Activated naive CD4-positive, alpha-beta T cell treated with anti-CD3 and anti-CD28 coated beads, Interleukin-2, amount 10 ng/mL, durations not matched to agents 7 days and 5 days (primary cell): ENCODE data around the gene RYR1.
A peak's percentile ranks its signal among the peaks of the same experiment; 100 is the strongest.

ENCODE experiments used
- CTCF ChIA-PET: fragments of 350-600 bp; sonication (Branson Sonifier 250); formaldehyde crosslinking; loops from one replicate; lab custom pipeline; 2021; ENCODE audit warnings: antibody characterized with exemption; lab: Charles Lee
- DNase-seq: peaks from one replicate; pipeline ENCODE4 v3.0.0-alpha.2; 2020
- H3K27ac Mint-ChIP-seq: one replicate; pipeline ENCODE4 v1.8.0; 2021; ENCODE audit warnings: mild to moderate bottlenecking, moderate library complexity, mixed read lengths
- H3K27me3 Mint-ChIP-seq: one replicate; pipeline ENCODE4 v1.8.0; 2021; ENCODE audit warnings: mild to moderate bottlenecking, mixed read lengths
- H3K36me3 Mint-ChIP-seq: one replicate; pipeline ENCODE4 v1.8.0; 2021; ENCODE audit warnings: mixed read lengths
- H3K4me1 Mint-ChIP-seq: one replicate; pipeline ENCODE4 v1.8.0; 2021; ENCODE audit warnings: mixed read lengths
- H3K4me3 Mint-ChIP-seq: one replicate; pipeline ENCODE4 v1.8.0; 2021; ENCODE audit warnings: mild to moderate bottlenecking, moderate library complexity, mixed read lengths
- H3K9me3 Mint-ChIP-seq: one replicate; pipeline ENCODE4 v1.8.0; 2021; ENCODE audit warnings: mixed read lengths

RYR1 gene

GRCh38 chr19:38444026-38444425, 10.5 kb downstream of the RYR1 start:
- Mint-ChIP-seq H3K4me1 (no peaks in the 10 kb centered on the region), H3K27me3 (peaks cover 26% of the 10 kb centered on the region), H3K4me3 (no peak overlapping the region), H3K36me3 (no peaks in the 10 kb centered on the region), H3K9me3 (no peaks in the 10 kb centered on the region), H3K27ac (no peak overlapping the region)
- CTCF ChIA-PET, result no interaction called here
- DNase-seq, result no peak

GRCh38 chr19:38445362-38445761, 11.9 kb downstream of the RYR1 start:
- Mint-ChIP-seq H3K36me3 (no peaks in the 10 kb centered on the region), H3K27me3 (peaks cover 26% of the 10 kb centered on the region), H3K4me3 (no peak overlapping the region), H3K4me1 (no peaks in the 10 kb centered on the region), H3K9me3 (no peaks in the 10 kb centered on the region), H3K27ac (no peak overlapping the region)
- CTCF ChIA-PET, result no interaction called here
- DNase-seq, result no peak

GRCh38 chr19:38448225-38448624, 14.7 kb downstream of the RYR1 start:
- Mint-ChIP-seq H3K27ac (no peak overlapping the region), H3K4me1 (no peaks in the 10 kb centered on the region), H3K4me3 (no peak overlapping the region), H3K9me3 (no peaks in the 10 kb centered on the region), H3K36me3 (no peaks in the 10 kb centered on the region), H3K27me3 (peaks cover 26% of the 10 kb centered on the region)
- CTCF ChIA-PET, result no interaction called here
- no peak for DNase-seq

- H3K9me3 Mint-ChIP-seq, result no peaks in the 10 kb centered on the region
- H3K27ac Mint-ChIP-seq, result no peak overlapping the region
- CTCF ChIA-PET, result no interaction called here
- H3K36me3 Mint-ChIP-seq, result no peaks in the 10 kb centered on the region
- H3K4me1 Mint-ChIP-seq, result no peaks in the 10 kb centered on the region
- no peak for DNase-seq
- H3K4me3 Mint-ChIP-seq, result no peak overlapping the region
- peaks cover 19% of the 10 kb centered on the region for H3K27me3 Mint-ChIP-seq
Measured at GRCh38 chr19:38449518-38449917, 16.0 kb downstream of the RYR1 start.

- Mint-ChIP-seq H3K27me3 (peaks cover 11% of the 10 kb centered on the region), H3K9me3 (no peaks in the 10 kb centered on the region), H3K36me3 (no peaks in the 10 kb centered on the region), H3K4me3 (no peak overlapping the region), H3K4me1 (no peaks in the 10 kb centered on the region), H3K27ac (no peak overlapping the region)
- CTCF ChIA-PET, result no interaction called here
- DNase-seq, result no peak
Measured at GRCh38 chr19:38451036-38451435, 17.5 kb downstream of the RYR1 start.

- CTCF ChIA-PET, result no interaction called here
- H3K27ac Mint-ChIP-seq, result no peak overlapping the region
- no peaks in the 10 kb centered on the region for H3K36me3 Mint-ChIP-seq
Measured at GRCh38 chr19:38451629-38452028, 18.1 kb downstream of the RYR1 start.

GRCh38 chr19:38452430-38453366, 19.2 kb downstream of the RYR1 start:
- peak; percentile 28 for DNase-seq
- no peak overlapping the region for H3K27ac Mint-ChIP-seq
- no peak overlapping the region for H3K4me3 Mint-ChIP-seq
- CTCF ChIA-PET, result no interaction called here
- no peaks in the 10 kb centered on the region for H3K9me3 Mint-ChIP-seq
- H3K4me1 Mint-ChIP-seq, result no peaks in the 10 kb centered on the region
- H3K27me3 Mint-ChIP-seq, result peaks cover 6% of the 10 kb centered on the region
- no peaks in the 10 kb centered on the region for H3K36me3 Mint-ChIP-seq

More at GRCh38 chr19:38451629-38452028, 18.1 kb downstream of the RYR1 start:
- H3K4me3 Mint-ChIP-seq, result no peak overlapping the region
- H3K27me3 Mint-ChIP-seq, result peaks cover 6% of the 10 kb centered on the region
- no peaks in the 10 kb centered on the region for H3K9me3 Mint-ChIP-seq
- DNase-seq, result no peak
- no peaks in the 10 kb centered on the region for H3K4me1 Mint-ChIP-seq

- no peaks in the 10 kb centered on the region for H3K36me3 Mint-ChIP-seq
- no peak overlapping the region for H3K4me3 Mint-ChIP-seq
- H3K9me3 Mint-ChIP-seq, result no peaks in the 10 kb centered on the region
- peaks cover 3% of the 10 kb centered on the region for H3K27me3 Mint-ChIP-seq
- DNase-seq, result no peak
- no peaks in the 10 kb centered on the region for H3K4me1 Mint-ChIP-seq
- CTCF ChIA-PET, result no interaction called here
- no peak overlapping the region for H3K27ac Mint-ChIP-seq
Measured at GRCh38 chr19:38453596-38453995, 20.1 kb downstream of the RYR1 start.

- Mint-ChIP-seq H3K36me3 (no peaks in the 10 kb centered on the region), H3K27ac (no peak overlapping the region), H3K9me3 (no peaks in the 10 kb centered on the region), H3K27me3 (peaks cover 3% of the 10 kb centered on the region), H3K4me3 (no peak overlapping the region), H3K4me1 (no peaks in the 10 kb centered on the region)
- CTCF ChIA-PET, result no interaction called here
- DNase-seq, result peak; percentile 34
Measured at GRCh38 chr19:38455031-38455430, 21.5 kb downstream of the RYR1 start.

GRCh38 chr19:38457202-38457601, 23.7 kb downstream of the RYR1 start:
- H3K27ac Mint-ChIP-seq, result no peak overlapping the region
- peaks cover 3% of the 10 kb centered on the region for H3K27me3 Mint-ChIP-seq
- DNase-seq, result no peak
- no peaks in the 10 kb centered on the region for H3K4me1 Mint-ChIP-seq
- CTCF ChIA-PET, result no interaction called here
- H3K9me3 Mint-ChIP-seq, result no peaks in the 10 kb centered on the region
- no peak overlapping the region for H3K4me3 Mint-ChIP-seq
- H3K36me3 Mint-ChIP-seq, result no peaks in the 10 kb centered on the region

GRCh38 chr19:38457690-38458405, 24.4 kb downstream of the RYR1 start:
- CTCF ChIA-PET, result no interaction called here
- no peak overlapping the region for H3K4me3 Mint-ChIP-seq
- no peak for DNase-seq
- no peaks in the 10 kb centered on the region for H3K9me3 Mint-ChIP-seq
- H3K27me3 Mint-ChIP-seq, result peaks cover 3% of the 10 kb centered on the region
- H3K4me1 Mint-ChIP-seq, result no peaks in the 10 kb centered on the region
- H3K36me3 Mint-ChIP-seq, result no peaks in the 10 kb centered on the region
- H3K27ac Mint-ChIP-seq, result no peak overlapping the region

GRCh38 chr19:38458991-38459390, 25.5 kb downstream of the RYR1 start:
- Mint-ChIP-seq H3K36me3 (no peaks in the 10 kb centered on the region), H3K27me3 (peaks cover 3% of the 10 kb centered on the region), H3K4me3 (no peak overlapping the region), H3K27ac (no peak overlapping the region), H3K9me3 (no peaks in the 10 kb centered on the region), H3K4me1 (no peaks in the 10 kb centered on the region)
- CTCF ChIA-PET, result no interaction called here
- no peak for DNase-seq

GRCh38 chr19:38463365-38463764, 29.9 kb downstream of the RYR1 start:
- Mint-ChIP-seq H3K27ac (no peak overlapping the region), H3K4me3 (no peak overlapping the region), H3K36me3 (no peaks in the 10 kb centered on the region), H3K27me3 (peaks cover 3% of the 10 kb centered on the region), H3K4me1 (no peaks in the 10 kb centered on the region), H3K9me3 (peaks cover 2% of the 10 kb centered on the region)
- CTCF ChIA-PET, result no interaction called here
- DNase-seq, result no peak

GRCh38 chr19:38464421-38465082, 31.1 kb downstream of the RYR1 start:
- H3K27ac Mint-ChIP-seq, result no peak overlapping the region
- peaks cover 3% of the 10 kb centered on the region for H3K27me3 Mint-ChIP-seq
- CTCF ChIA-PET, result no interaction called here
- H3K36me3 Mint-ChIP-seq, result no peaks in the 10 kb centered on the region
- no peak overlapping the region for H3K4me3 Mint-ChIP-seq
- no peak for DNase-seq
- no peaks in the 10 kb centered on the region for H3K4me1 Mint-ChIP-seq
- peaks cover 2% of the 10 kb centered on the region for H3K9me3 Mint-ChIP-seq
